SH-SY5Y (cell line): ENCODE data around the gene CACNA2D2.

Source experiments
- GATA2 ChIP-seq: IDR thresholded peaks from 2 replicates; pipeline ENCODE4 v1.6.1; 2011; ENCODE audit warnings: mild to moderate bottlenecking, low read depth, low read length
- GATA3 ChIP-seq: IDR thresholded peaks from 2 replicates; pipeline ENCODE4 v1.6.1; 2011; ENCODE audit warnings: low read depth, mild to moderate bottlenecking, low read length, moderate library complexity

The CACNA2D2 gene

DNA sequence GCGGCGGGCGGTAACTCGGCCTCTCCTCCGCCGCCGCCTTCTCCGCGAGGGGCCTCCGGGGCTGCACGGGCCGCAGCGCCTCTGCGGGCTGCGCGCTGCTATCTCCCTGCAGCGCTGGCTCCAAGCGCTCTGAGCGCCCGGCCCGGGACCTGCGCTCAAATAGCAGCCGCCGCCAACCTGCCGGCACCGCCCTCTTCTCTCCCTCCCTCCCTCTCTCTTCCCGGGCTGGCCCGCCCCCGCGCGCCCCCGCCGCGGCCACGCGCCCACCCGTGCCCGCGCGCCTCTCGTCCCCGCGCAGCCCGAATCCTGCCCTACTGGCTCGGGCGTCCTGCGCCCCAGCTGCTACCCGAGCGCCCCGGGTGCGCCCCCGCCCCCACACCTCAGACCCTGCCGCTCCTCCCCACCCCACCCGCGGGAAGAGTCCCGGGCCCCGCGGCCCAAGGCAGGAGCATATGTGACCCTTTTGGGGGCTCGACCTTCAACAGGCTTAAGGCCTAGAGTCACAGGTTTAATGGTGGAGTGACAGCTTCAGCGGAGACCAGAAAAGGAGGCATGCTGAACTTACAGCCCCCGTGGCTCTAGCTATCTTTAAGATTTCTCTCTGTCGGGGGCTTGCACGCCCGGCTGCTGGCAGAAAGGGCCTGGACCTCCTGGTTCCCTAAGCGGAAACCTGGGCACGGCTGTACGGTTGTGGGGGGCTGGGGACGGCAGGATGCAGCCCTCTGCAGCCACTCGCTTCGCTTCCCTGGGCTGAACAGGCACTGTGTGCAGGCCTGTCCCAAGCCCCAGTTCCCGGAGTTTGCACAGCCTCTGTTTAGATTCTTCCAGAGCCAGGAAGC, at the start of gene CACNA2D2:
TSS of gene CACNA2D2 (minus strand) at position 131 of the 839 bp plus-strand sequence. CDS start 211 bp downstream, outside the sequence.
- TF ChIP-seq GATA2 (no peak), GATA3 (no peak)

DNA sequence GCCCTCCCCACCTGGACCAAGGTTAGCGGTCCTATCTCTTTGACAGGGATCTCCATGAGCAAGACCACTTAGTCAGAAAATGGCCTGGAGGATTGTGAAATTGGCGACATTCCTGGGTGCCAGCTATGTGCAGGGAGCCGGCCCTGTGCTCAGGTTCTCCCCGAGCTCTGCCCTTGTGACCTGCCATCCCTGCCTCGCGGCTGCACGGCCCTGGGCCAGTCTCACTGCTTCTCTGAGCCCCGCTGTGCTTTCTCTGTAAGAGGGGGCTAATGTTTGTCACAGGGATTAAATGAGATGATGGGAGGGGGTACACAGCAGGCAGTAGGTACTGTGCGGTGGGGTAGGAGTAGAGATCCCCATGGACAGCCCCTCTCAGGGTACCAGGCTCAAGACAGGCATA, 49.2 kb upstream of the CACNA2D2 start:
- TF ChIP-seq GATA3 (no peak), GATA2 (no peak)

DNA sequence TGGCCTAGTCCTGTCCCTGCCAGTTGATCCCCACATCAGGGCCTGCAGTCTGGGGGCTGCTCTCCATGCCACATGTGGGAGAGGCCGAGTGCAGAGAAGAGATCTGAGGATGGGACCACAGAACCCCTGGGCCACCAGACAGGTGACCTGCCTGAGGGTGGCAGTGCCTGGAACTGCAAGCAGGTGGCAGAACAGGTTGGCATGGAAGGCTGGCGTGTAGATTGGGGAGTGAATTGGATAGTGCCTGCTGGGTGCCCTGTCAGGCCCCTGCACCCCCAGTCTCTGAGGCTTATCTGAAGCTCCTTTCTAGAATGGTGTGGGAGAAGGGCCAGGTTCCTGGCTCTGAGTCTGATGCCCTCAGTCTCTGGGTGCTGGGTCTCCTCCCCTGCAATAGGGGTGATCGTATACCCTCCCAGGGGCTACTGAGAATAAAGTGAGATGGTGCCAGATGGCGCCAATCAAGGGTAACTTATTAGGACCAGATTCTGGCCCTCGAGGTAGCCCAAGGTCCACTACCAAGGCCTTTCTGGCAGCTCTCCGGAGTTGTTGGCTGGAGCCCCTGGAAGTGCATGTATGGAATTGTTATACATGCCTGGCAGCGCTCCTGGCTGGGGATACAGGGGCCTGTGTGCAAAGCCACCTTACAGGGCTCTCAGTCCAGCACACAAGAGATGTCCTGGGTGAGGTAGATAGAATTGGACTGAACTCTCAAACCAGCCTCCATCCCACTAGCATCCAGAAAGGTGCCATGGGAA, 48.4 kb upstream of the CACNA2D2 start:
- TF ChIP-seq GATA2 (no peak), GATA3 (no peak)

DNA sequence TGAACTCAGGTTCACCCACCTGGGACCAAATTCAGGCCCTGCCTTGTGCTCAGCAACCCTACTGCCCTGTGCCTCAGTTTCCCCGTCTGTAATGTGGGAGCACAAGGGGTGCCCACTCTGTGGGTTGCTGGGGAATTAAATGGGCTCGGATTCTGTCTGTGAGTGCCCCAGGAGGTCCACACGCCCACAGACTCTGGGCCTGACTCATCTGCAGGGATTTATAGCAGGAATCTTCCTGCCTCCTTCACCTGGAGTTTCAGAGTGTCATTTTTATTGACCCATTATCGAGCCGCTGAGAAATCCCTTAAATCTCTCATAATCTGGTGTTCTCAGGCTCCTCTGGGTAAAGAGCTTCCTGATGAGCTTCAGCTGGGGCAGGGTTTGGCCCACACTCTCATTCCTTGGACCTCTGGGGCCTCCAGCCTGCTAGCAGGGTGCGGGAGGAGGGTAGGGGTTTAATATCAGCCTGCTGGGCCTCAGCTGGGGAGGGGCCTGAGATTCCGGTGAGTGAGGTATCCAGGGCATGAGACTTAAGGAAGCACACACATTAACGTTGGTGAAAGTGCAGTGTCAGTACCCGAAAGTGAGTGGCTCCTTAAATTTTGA, 47.7 kb upstream of the CACNA2D2 start:
- TF ChIP-seq GATA2 = no peak
- TF ChIP-seq GATA3 = no peak

DNA sequence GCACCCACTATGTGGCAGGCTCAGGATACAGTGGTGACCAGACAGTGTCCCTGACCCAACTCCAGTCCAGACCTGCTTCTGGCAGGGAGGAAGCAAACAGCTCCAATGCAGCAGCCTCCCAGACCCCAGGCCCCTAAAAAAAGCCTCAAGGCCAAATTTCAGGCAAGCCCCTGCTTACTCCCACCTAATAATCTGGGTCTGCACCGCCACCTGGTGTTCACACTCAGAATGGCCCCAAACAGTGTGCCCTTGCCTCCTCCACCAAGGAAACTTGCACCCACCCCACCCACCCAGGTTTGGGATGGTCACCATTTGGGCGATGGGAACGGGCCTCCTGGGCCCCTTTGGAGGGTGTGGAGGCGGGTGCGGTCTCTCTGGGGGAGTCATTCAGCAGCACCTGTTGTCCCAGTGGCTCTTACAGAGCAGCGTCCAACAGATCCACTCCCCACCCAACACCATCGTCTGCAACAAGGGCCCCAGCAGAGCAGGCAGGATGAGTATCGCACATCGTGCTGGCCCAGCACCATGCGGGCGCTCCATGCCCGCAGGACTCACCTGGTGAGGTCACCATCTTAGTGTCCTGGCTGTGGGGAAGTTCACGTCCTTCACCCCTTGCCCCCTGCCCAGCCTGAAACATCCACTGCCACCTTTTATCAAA, 46.8 kb upstream of the CACNA2D2 start:
- no peak for TF ChIP-seq GATA2
- no peak for TF ChIP-seq GATA3

DNA sequence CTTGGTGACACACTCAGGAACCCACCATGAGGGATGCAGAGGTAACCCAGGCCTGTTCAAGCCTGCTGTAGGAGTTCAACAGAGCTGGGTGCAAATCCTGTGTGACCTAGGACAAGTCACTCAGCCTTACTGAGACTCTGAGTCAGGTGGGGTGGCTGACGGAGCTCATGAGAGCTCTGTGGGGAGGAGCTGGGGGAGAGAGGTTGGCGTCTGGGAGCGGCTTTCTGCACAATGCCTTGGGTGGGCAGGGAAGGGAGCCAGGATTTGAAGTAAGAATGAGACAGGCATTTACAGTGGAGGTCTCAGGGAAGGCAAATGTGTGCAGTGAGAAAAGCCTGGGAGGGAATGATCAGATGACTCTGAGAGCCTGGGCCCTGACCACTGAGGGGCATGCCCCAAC, 45.8 kb upstream of the CACNA2D2 start:
- TF ChIP-seq GATA3 = no peak
- no peak for TF ChIP-seq GATA2

DNA sequence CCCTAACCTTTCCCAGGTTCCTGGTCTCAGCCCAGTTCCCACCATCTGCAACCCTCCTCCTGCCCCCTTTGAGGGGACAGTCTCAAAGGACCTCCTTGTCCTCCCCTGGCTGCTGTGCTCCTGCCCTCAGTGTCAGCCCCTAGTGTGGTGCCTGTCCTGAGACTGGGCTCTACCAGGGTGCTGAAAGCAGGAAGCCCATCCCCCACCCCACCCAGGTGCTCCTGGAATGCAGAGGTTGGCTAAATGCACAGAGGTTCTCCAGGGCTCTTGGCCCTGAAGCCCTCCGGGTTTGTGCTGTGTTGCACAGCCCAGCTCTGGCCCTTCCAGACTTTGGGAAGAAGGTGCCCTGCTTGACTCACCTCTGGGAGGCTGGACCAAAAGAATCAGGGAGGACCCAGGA, 42.3 kb upstream of the CACNA2D2 start:
- TF ChIP-seq GATA3 (no peak), GATA2 (no peak)

DNA sequence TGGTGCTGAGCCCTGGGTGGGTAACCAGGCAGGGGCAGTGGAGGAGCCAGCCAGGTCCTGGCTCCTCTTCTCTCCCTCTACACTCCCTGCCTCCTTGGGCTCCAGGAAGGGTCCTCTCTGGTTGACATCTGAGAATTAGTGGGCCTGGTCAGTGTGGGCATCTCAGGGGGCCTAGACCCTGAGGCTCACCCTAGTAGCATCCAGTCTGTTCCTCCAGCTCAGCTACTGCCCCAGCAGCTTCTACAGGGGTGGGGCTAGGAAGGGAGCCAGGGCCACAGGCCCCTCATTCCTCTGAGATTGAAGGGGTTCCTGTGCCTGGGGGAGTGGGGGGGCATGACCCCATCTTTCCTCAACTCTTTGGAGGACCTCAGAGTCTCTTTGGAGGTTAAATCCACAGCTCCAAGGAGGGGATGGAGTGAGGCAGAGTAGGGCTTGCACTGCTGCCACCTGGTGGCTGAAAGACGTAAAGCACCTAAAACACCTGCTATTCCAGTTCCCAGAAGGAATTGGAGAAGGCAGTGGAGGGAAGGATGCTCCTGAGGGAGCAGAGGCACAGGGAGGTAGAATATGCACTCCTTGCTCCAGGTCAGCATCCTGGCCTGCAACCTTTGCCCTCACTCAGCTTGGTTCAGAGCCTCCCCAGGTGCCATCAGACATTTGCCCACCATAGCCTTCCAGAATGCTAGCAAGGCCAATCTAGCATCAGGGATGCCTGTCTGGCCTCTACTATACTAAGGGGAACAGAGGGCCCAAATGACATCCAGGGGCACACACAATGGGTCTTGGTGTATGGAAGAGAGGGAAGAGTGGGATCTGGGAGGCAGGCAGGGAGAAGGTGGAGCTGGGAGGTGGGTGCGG, 39.0 kb upstream of the CACNA2D2 start:
- TF ChIP-seq GATA2 = no peak

DNA sequence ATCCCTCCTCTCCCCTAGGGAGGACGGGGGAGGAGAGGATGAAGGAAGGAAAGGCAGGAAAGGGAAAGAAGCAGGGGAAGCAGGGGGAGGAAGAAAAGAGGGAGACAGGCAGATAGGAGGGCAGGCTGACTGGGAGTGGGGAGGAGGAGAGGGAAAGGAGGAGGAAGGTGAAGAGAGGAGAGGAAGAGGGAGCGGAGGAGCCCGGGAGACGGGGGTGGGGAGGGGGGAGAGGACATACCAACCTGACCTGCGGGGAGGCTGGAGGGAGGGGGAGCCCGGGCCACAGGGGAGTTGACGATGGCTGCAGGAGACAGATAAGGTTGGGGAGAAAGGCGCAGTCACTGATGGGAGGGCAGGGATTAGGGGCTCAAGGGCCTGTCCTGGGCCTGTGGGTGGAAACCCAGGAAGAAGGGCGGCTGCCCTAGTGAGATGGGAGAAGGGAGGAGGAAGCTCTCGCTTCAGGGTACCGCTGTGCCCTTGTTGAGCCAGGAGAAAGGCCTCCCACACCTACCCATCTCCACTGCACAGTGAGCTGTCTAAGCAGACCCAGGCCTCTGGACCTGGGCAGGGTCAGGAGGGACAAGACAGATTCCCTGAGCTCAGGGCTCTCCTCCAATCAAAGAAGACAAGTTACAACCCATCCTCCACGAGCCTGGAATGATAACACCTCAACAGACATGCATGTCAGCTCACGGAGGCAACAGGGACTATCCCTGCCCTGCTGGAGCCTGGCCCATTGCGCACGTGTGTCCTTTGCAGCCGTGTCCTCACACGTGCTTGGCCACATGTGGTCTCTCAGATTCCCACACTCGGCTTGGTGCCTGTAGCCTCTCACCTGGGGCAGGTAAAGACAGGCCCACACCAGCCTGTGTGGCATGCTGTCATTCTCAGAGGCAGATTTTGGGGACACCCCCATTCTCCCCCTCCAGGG, 36.2 kb upstream of the CACNA2D2 start:
- no peak for TF ChIP-seq GATA2
- no peak for TF ChIP-seq GATA3

DNA sequence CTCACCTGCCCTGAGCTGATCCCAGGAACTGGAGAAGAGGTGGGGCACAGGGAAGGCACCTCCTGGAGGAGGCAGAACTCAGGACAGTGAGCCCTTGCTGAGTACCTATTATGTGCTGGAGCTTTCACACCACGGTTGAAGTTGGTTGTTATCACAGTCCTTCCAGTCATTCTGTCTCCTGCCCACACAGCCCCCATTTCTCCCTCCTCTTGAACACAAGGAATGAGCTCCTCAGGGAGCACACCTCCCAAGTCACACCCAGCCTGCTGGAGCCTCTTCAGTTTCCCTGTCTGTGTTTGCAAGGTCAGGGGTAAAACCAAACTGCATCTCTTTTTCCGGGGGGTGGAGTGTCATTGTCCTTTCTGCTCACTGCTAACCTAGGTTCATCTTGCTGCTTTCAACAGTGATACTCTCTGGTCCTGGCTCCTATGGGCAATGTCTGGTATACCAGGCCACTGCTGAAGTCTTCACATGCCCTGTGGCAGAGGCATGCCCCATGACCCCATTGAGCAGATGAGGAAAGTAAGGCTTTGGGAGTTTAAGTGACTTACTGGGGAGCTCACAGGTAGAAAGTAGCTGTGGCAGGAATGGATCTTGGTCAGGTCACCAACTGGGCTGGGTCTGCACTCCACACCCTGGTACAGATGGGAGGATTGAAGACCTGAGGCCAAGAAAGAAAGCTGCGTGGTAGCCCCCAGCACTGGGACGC, 34.1 kb upstream of the CACNA2D2 start:
- TF ChIP-seq GATA3 (no peak), GATA2 (no peak)

DNA sequence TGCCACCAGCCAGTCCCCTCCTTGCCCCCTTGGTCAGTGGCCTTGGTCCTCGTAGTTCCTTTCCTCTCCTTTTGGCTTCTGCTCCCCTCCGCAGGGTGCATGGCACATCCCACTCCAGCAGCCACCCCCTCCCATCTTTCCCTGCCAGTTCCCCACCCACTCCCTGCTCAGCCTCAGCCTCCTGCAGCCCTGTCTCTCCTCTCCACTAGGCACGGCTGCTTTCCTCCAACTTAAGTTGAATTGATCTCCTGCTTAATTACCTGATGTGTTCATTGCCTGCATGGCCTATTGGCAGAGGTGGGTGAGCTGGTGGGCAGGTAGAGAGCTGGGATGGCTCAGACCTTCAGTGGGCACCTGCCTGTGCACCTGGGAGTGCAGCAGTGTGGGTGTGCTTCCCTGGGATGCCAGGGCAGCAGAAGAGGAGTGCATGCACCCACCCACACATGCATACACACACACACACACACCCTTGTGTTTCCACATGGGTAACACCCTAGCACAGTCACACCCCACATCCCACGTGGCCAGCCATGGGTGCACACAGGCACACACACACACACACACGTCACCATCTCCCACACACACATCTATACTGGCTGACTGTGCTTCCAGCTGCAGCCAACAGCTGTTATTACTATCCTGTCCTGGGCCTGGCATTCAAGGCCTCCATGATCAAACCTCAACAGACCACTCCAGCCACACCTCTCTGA, 33.2 kb upstream of the CACNA2D2 start:
- TF ChIP-seq GATA2 (no peak), GATA3 (no peak)
